ENCODE data around the gene SKIC8.

GRCh38 chr15:78266806-78267205 is 32.6 kb downstream of the SKIC8 start:
- TF ChIP-seq POLR2A (IDR thresholded peaks at IDR 0.05) (no peak), CTCF (IDR thresholded peaks at IDR 0.05) (no peak)
